Nephron (organoid): ENCODE measurements around the gene SHROOM2.

Experiments
- H3K27ac Mint-ChIP-seq, 3 experiments: 2 replicates each; pipeline ENCODE4 v1.8.0; 2020; ENCODE audit warnings: mixed read lengths in 3 of 3, mild to moderate bottlenecking in 2 of 3, moderate library complexity in 1 of 3
- H3K27me3 Mint-ChIP-seq: 2 replicates; pipeline ENCODE4 v1.8.0; 2021; ENCODE audit warnings: low read depth, mild to moderate bottlenecking, moderate library complexity, mixed read lengths
- H3K36me3 Mint-ChIP-seq: 2 replicates; pipeline ENCODE4 v1.8.0; 2020; ENCODE audit warnings: low read depth, mixed read lengths
- H3K4me1 Mint-ChIP-seq: 2 replicates; pipeline ENCODE4 v1.8.0; 2020; ENCODE audit warnings: mixed read lengths
- H3K4me3 Mint-ChIP-seq, 3 experiments: 2 replicates each; pipeline ENCODE4 v1.8.0; 2020; ENCODE audit warnings: mild to moderate bottlenecking in 3 of 3, mixed read lengths in 3 of 3, moderate library complexity in 2 of 3
- H3K9me3 Mint-ChIP-seq: 2 replicates; pipeline ENCODE4 v1.8.0; 2020; ENCODE audit warnings: mixed read lengths
- CTCF ChIP-seq, 3 experiments: fragments of 200-600 bp; sonication (generic); IDR thresholded peaks; one replicate each; pipeline ENCODE4 v1.5.0; 2021; ENCODE audit warnings: antibody characterized with exemption in 3 of 3; ENCODE audit not compliant: unreplicated experiment in 3 of 3

SHROOM2 gene

GRCh38 chrX:9829308-9830267, 43.4 kb downstream of the SHROOM2 start:
- Mint-ChIP-seq H3K27me3 (no peaks in the 10 kb centered on the region), H3K27ac (peak overlapping the region; percentile 42 to 84 (median 59)), H3K4me3 (no peak overlapping the region), H3K9me3 (no peaks in the 10 kb centered on the region), H3K4me1 (peaks cover 19% of the 10 kb centered on the region), H3K36me3 (no peaks in the 10 kb centered on the region)
- no peak for TF ChIP-seq CTCF (IDR thresholded peaks at IDR 0.05; ENCODE audit: unreplicated experiment in 3 of 3)

- Mint-ChIP-seq H3K9me3 (no peaks in the 10 kb centered on the region), H3K27me3 (no peaks in the 10 kb centered on the region), H3K27ac (peak overlapping the region; percentile 13 to 30 (median 23)), H3K4me3 (no peak overlapping the region), H3K36me3 (peaks cover 4% of the 10 kb centered on the region), H3K4me1 (peaks cover 7% of the 10 kb centered on the region)
- TF ChIP-seq CTCF (IDR thresholded peaks at IDR 0.05; ENCODE audit: unreplicated experiment in 3 of 3): no peak
Measured at GRCh38 chrX:9832811-9833210, 46.6 kb downstream of the SHROOM2 start.

GRCh38 chrX:9835585-9836210, 49.5 kb downstream of the SHROOM2 start:
- Mint-ChIP-seq H3K4me3 (no peak overlapping the region), H3K9me3 (peaks cover 5% of the 10 kb centered on the region), H3K27ac (peak overlapping the region in 1 of 3 experiments; percentile 35), H3K4me1 (peaks cover 7% of the 10 kb centered on the region), H3K36me3 (peaks cover 4% of the 10 kb centered on the region), H3K27me3 (no peaks in the 10 kb centered on the region)
- no peak for TF ChIP-seq CTCF (IDR thresholded peaks at IDR 0.05; ENCODE audit: unreplicated experiment in 3 of 3)

- Mint-ChIP-seq H3K27me3 (no peaks in the 10 kb centered on the region), H3K36me3 (no peaks in the 10 kb centered on the region), H3K4me1 (peaks cover 35% of the 10 kb centered on the region), H3K4me3 (peak overlapping the region in 1 of 3 experiments; percentile 44), H3K27ac (peak overlapping the region; percentile 72 to 92 (median 87)), H3K9me3 (peaks cover 10% of the 10 kb centered on the region)
- no peak for TF ChIP-seq CTCF (IDR thresholded peaks at IDR 0.05; ENCODE audit: unreplicated experiment in 3 of 3)
Measured at GRCh38 chrX:9842541-9842940, 56.3 kb downstream of the SHROOM2 start.

- Mint-ChIP-seq H3K9me3 (peaks cover 9% of the 10 kb centered on the region), H3K4me3 (no peak overlapping the region), H3K27me3 (no peaks in the 10 kb centered on the region), H3K4me1 (peaks cover 46% of the 10 kb centered on the region), H3K27ac (peak overlapping the region; percentile 80 to 94 (median 83)), H3K36me3 (no peaks in the 10 kb centered on the region)
- no peak for TF ChIP-seq CTCF (IDR thresholded peaks at IDR 0.05; ENCODE audit: unreplicated experiment in 3 of 3)
Measured at GRCh38 chrX:9844936-9845577, 58.8 kb downstream of the SHROOM2 start.
